H1 (cell line): ENCODE measurements around the gene MED13.

Experiments used
- BCL11A ChIP-seq, 2 experiments: IDR thresholded peaks; one replicate each; pipeline ENCODE4 v1.6.1; 2011; ENCODE audit warnings: low read depth in 2 of 2, low read length in 2 of 2, mild to moderate bottlenecking in 2 of 2
- CEBPB ChIP-seq: IDR thresholded peaks from 2 replicates; pipeline ENCODE4 v1.6.1; 2012; ENCODE audit warnings: low read depth, low read length
- GABPA ChIP-seq: IDR thresholded peaks from 2 replicates; pipeline ENCODE4 v1.6.1; 2011; ENCODE audit warnings: mild to moderate bottlenecking, low read length, moderate library complexity, borderline replicate concordance; ENCODE audit not compliant: insufficient read depth
- KDM1A ChIP-seq: fragments of 200-600, 300-600 bp; sonication (generic); IDR thresholded peaks from 2 replicates; pipeline ENCODE4 v1.7.1; 2016; ENCODE audit warnings: mild to moderate bottlenecking, low read length, borderline replicate concordance
- KDM4A ChIP-seq: IDR thresholded peaks from one replicate; pipeline ENCODE4 v1.7.1; 2012; ENCODE audit warnings: low read depth, mild to moderate bottlenecking, moderate library complexity, low read length, inconsistent platforms; ENCODE audit not compliant: severe bottlenecking
- TEAD4 ChIP-seq: IDR thresholded peaks from 2 replicates; pipeline ENCODE4 v1.6.1; 2012; ENCODE audit warnings: low read depth, low read length, inconsistent platforms, mixed read lengths
- TF ChIP-seq, protein P1 (sequence below), 3 experiments: IDR thresholded peaks; 1 replicate in 2 of 3; 2 replicates in 1 of 3; pipeline versions ENCODE4 v1.5.1 to v1.6.1; 2011; ENCODE audit warnings: low read length in 3 of 3, mild to moderate bottlenecking in 3 of 3, inconsistent platforms in 2 of 3, low read depth in 1 of 3, moderate library complexity in 1 of 3; ENCODE audit not compliant: insufficient read depth in 1 of 3; ENCODE audit errors: control extremely low read depth in 1 of 3

DNA sequence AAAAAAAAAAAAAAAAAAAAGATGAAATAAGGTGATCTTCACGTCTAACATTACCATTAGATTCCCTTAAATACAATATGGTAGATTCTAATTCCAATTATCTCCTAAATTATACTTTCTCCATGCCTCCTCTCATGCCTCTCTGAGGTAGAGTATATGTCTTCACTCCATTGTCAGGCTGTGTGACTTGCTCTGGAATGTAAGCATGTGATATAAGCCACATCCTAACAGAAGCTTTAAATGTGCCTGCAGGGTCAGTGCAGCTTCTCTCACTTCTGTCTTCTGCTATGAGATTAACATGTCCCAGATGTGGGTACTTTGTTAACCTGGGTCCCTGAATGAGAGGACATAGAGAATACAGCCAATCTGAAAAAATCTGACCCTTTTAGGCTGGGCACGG, 32.6 kb downstream of the MED13 start:
- TF ChIP-seq, protein P1, sequence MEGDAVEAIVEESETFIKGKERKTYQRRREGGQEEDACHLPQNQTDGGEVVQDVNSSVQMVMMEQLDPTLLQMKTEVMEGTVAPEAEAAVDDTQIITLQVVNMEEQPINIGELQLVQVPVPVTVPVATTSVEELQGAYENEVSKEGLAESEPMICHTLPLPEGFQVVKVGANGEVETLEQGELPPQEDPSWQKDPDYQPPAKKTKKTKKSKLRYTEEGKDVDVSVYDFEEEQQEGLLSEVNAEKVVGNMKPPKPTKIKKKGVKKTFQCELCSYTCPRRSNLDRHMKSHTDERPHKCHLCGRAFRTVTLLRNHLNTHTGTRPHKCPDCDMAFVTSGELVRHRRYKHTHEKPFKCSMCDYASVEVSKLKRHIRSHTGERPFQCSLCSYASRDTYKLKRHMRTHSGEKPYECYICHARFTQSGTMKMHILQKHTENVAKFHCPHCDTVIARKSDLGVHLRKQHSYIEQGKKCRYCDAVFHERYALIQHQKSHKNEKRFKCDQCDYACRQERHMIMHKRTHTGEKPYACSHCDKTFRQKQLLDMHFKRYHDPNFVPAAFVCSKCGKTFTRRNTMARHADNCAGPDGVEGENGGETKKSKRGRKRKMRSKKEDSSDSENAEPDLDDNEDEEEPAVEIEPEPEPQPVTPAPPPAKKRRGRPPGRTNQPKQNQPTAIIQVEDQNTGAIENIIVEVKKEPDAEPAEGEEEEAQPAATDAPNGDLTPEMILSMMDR (IDR thresholded peaks at IDR 0.05; ENCODE audit: control extremely low read depth in 1 of 3, insufficient read depth in 1 of 3, low read depth in 1 of 3, low read length in 3 of 3): no peak
- TF ChIP-seq TEAD4 (no peak), KDM1A (no peak), CEBPB (no peak), KDM4A (no peak), BCL11A (IDR thresholded peaks at IDR 0.05; ENCODE audit: low read depth in 2 of 2, low read length in 2 of 2) (no peak), GABPA (no peak)
